GM23248 (cell line): ENCODE results near the gene PIEZO2. TPM values are rescaled to one million over a fixed set of nuclear protein-coding genes. Genes with fewer than 3 reads are reported as not detected.
A peak's percentile ranks its signal among the peaks of the same experiment; 100 is the strongest.

Source experiments
- DNase-seq: peaks from one replicate; pipeline ENCODE4 v3.0.0-alpha.2; 2015
- H2AFZ ChIP-seq: fragments of 200-600 bp; sonication (generic); 2 replicates; pipeline ENCODE4 v1.6.1; 2016; ENCODE audit warnings: antibody characterized with exemption
- H3F3A ChIP-seq: fragments of 200-600 bp; sonication (generic); 2 replicates; pipeline ENCODE4 v1.6.1; 2016; ENCODE audit warnings: mild to moderate bottlenecking, antibody characterized with exemption, mixed run types; ENCODE audit not compliant: insufficient read depth
- H3K27ac ChIP-seq: fragments of 200-600 bp; sonication (generic); 2 replicates; pipeline ENCODE4 v1.5.1; 2016; ENCODE audit warnings: mild to moderate bottlenecking
- H3K27me3 ChIP-seq: fragments of 200-600 bp; sonication (generic); replicated peaks from 2 replicates; pipeline ENCODE4 v1.6.1; 2016; ENCODE audit warnings: mild to moderate bottlenecking; ENCODE audit not compliant: insufficient read depth
- H3K36me3 ChIP-seq: fragments of 200-600 bp; sonication (generic); 2 replicates; pipeline ENCODE4 v1.6.1; 2016; ENCODE audit warnings: low read depth, mild to moderate bottlenecking
- H3K4me1 ChIP-seq: fragments of 200-600 bp; sonication (generic); 2 replicates; pipeline ENCODE4 v1.6.1; 2016; ENCODE audit warnings: mild to moderate bottlenecking; ENCODE audit not compliant: insufficient read depth
- H3K4me2 ChIP-seq: fragments of 200-600 bp; sonication (generic); one replicate; pipeline ENCODE4 v1.6.1; 2016; ENCODE audit warnings: mild to moderate bottlenecking; ENCODE audit not compliant: unreplicated experiment
- H3K4me3 ChIP-seq: fragments of 200-600 bp; sonication (generic); 2 replicates; pipeline ENCODE4 v1.5.1; 2016; ENCODE audit warnings: mild to moderate bottlenecking
- H3K79me2 ChIP-seq: fragments of 200-600 bp; sonication (generic); 2 replicates; pipeline ENCODE4 v1.6.1; 2016; ENCODE audit warnings: mild to moderate bottlenecking; ENCODE audit not compliant: insufficient read depth
- H3K9ac ChIP-seq: fragments of 200-600 bp; sonication (generic); 2 replicates; pipeline ENCODE4 v1.6.1; 2016; ENCODE audit warnings: mild to moderate bottlenecking
- H3K9me2 ChIP-seq: fragments of 200-600 bp; sonication (generic); 2 replicates; pipeline ENCODE4 v1.6.1; 2016; ENCODE audit warnings: mixed run types, mild to moderate bottlenecking, moderate library complexity; ENCODE audit not compliant: insufficient read depth
- H3K9me3 ChIP-seq: fragments of 200-600 bp; sonication (generic); one replicate; pipeline ENCODE4 v1.6.1; 2017; ENCODE audit warnings: low read depth
- H4K20me1 ChIP-seq: fragments of 200-600 bp; sonication (generic); 2 replicates; pipeline ENCODE4 v1.6.0; 2016; ENCODE audit not compliant: insufficient read depth
- EZH2 ChIP-seq: fragments of 200-600 bp; sonication (generic); IDR thresholded peaks from 2 replicates; pipeline ENCODE4 v1.6.1; 2018; ENCODE audit warnings: antibody characterized with exemption, mild to moderate bottlenecking; ENCODE audit not compliant: insufficient read depth, poor library complexity, severe bottlenecking
- EZH2phosphoT487 ChIP-seq: fragments of 200-600 bp; sonication (generic); IDR thresholded peaks from 2 replicates; pipeline ENCODE4 v1.6.1; 2018; ENCODE audit warnings: antibody characterized with exemption, moderate library complexity, mild to moderate bottlenecking, low read depth; ENCODE audit not compliant: insufficient read depth
- WGBS, 2 experiments: methylation state at CpG; one replicate each; pipeline ENCODE4 v1.1.6; 2015 to 2017; ENCODE audit warnings: low lambda C conversion rate in 2 of 2, low coverage in 1 of 2; ENCODE audit errors: missing lambda C conversion rate in 2 of 2; 5-methylcytosine and 5-hydroxymethylcytosine counted together
- in situ Hi-C: fragments of 300-500 bp; cut with MboI; formaldehyde crosslinking; loops from 2 replicates; pipeline ENCODE4 v1.15.0; 2020
- polyA plus RNA-seq: library from polyadenylated mRNA; unstranded; fragments of >200 nt; fragmentation: Nextera tagmentation; extraction: Ambion mirVana; gene quantifications from 2 replicates; pipeline ENCODE4 v1.2.1, GENCODE V29; 2016
- total RNA-seq: library from RNA; depleted of rRNA; stranded (reverse); fragments of >200 nt; shearing (Covaris generic); gene quantifications from 2 replicates; pipeline ENCODE4 v1.2.3, GENCODE V29; 2014

The PIEZO2 gene
- total and polyA plus RNA-seq, 2 experiments from 2014 or later = 0.93 to 1.5 TPM

GRCh38 chr18:10858477-10858876, 290.9 kb downstream of the PIEZO2 start:
- H3K4me3 ChIP-seq = no peak overlapping the region
- no peaks in the 10 kb centered on the region for H3K27me3 ChIP-seq
- no peak overlapping the region for H3K27ac ChIP-seq
- no peak overlapping the region for H2AFZ ChIP-seq
- no peaks in the 10 kb centered on the region for H3K9me2 ChIP-seq
- H3K4me2 ChIP-seq = no peak overlapping the region
- WGBS, 2 experiments = 76 to 80% methylated on average over 4 of the region's 4 CpGs
- in situ Hi-C loops = loop anchor here (10.0 to 25.0 kb wide), 3 partner anchors 186 to 696 kb away; partner anchors contain the start of gene PIEZO2
- no peaks in the 10 kb centered on the region for H3F3A ChIP-seq
- TF ChIP-seq EZH2 (no peak), EZH2phosphoT487 (no peak)
- no peak overlapping the region for H3K9ac ChIP-seq
- no peaks in the 10 kb centered on the region for H3K4me1 ChIP-seq
- H3K79me2 ChIP-seq = no peaks in the 10 kb centered on the region
- no peaks in the 10 kb centered on the region for H3K9me3 ChIP-seq
- no peaks in the 10 kb centered on the region for H3K36me3 ChIP-seq
- DNase-seq = no peak
- H4K20me1 ChIP-seq = no peaks in the 10 kb centered on the region

GRCh38 chr18:10856132-10856531, 293.2 kb downstream of the PIEZO2 start:
- no peak for DNase-seq
- Histone ChIP-seq H3K9ac (no peak overlapping the region), H2AFZ (no peak overlapping the region), H3K4me2 (no peak overlapping the region), H3K4me3 (no peak overlapping the region), H4K20me1 (no peaks in the 10 kb centered on the region), H3F3A (no peaks in the 10 kb centered on the region), H3K36me3 (no peaks in the 10 kb centered on the region), H3K4me1 (no peaks in the 10 kb centered on the region), H3K9me2 (no peaks in the 10 kb centered on the region), H3K79me2 (no peaks in the 10 kb centered on the region), H3K27ac (no peak overlapping the region), H3K9me3 (no peaks in the 10 kb centered on the region), H3K27me3 (no peaks in the 10 kb centered on the region)
- TF ChIP-seq EZH2 = no peak
- no peak for TF ChIP-seq EZH2phosphoT487
- 80 to 86% methylated on average over 5 of the region's 5 CpGs for WGBS, 2 experiments
- in situ Hi-C loops = loop anchor here (10.0 to 25.0 kb wide), 3 partner anchors 189 to 699 kb away; partner anchors contain the start of gene PIEZO2

GRCh38 chr18:10852385-10853303, 296.7 kb downstream of the PIEZO2 start:
- Histone ChIP-seq H4K20me1 (no peaks in the 10 kb centered on the region), H3K4me1 (no peaks in the 10 kb centered on the region), H3K27ac (no peak overlapping the region), H3K36me3 (no peaks in the 10 kb centered on the region), H3F3A (no peaks in the 10 kb centered on the region), H3K9me3 (no peaks in the 10 kb centered on the region), H3K79me2 (no peaks in the 10 kb centered on the region), H3K9me2 (no peaks in the 10 kb centered on the region), H3K4me3 (no peak overlapping the region), H3K27me3 (peaks cover 20% of the 10 kb centered on the region), H3K4me2 (no peak overlapping the region), H3K9ac (no peak overlapping the region), H2AFZ (no peak overlapping the region)
- no peak for DNase-seq
- WGBS, 2 experiments = 66% methylated on average over 11 of the region's 11 CpGs
- in situ Hi-C loops = loop anchor here (10.0 to 25.0 kb wide), 3 partner anchors 192 to 702 kb away; partner anchors contain the start of gene PIEZO2
- no peak for TF ChIP-seq EZH2phosphoT487
- TF ChIP-seq EZH2 = no peak

GRCh38 chr18:10851824-10852319, 297.5 kb downstream of the PIEZO2 start:
- in situ Hi-C loops = loop anchor here (10.0 to 25.0 kb wide), 3 partner anchors 193 to 703 kb away; partner anchors contain the start of gene PIEZO2
- Histone ChIP-seq H4K20me1 (no peaks in the 10 kb centered on the region), H3K79me2 (no peaks in the 10 kb centered on the region), H3K4me3 (no peak overlapping the region), H3K4me2 (no peak overlapping the region), H3F3A (no peaks in the 10 kb centered on the region), H2AFZ (0 out of 2 replicates have a peak overlapping the region, but pooled peaks have one; percentile 16), H3K4me1 (no peaks in the 10 kb centered on the region), H3K27me3 (peaks cover 20% of the 10 kb centered on the region), H3K9me2 (no peaks in the 10 kb centered on the region), H3K9ac (no peak overlapping the region), H3K9me3 (no peaks in the 10 kb centered on the region), H3K27ac (no peak overlapping the region), H3K36me3 (no peaks in the 10 kb centered on the region)
- DNase-seq = peak; percentile 68
- WGBS, 2 experiments = 0% methylated on average over 3 of the region's 3 CpGs
- TF ChIP-seq EZH2phosphoT487 (no peak), EZH2 (no peak)
